Measurements from ENCODE around the gene GKAP1. TPM values are rescaled to one million over a fixed set of nuclear protein-coding genes. Genes with fewer than 3 reads are reported as not detected.

GKAP1 gene
- total RNA-seq, 1 donor from 2014 or later, result 22.9 TPM

- Mint-ChIP-seq H3K36me3 (ENCODE audit: insufficient read depth) (no peaks in the 10 kb centered on the region), H3K27ac (no peak overlapping the region), H3K4me3 (ENCODE audit: low read depth) (no peak overlapping the region), H3K9me3 (ENCODE audit: low read depth) (peaks cover 11% of the 10 kb centered on the region), H3K27me3 (no peaks in the 10 kb centered on the region), H3K4me1 (ENCODE audit: low read depth) (no peaks in the 10 kb centered on the region)
- DNase-seq (ENCODE audit: low spot score, unreplicated experiment), result no peak
- TF ChIP-seq, protein P1, sequence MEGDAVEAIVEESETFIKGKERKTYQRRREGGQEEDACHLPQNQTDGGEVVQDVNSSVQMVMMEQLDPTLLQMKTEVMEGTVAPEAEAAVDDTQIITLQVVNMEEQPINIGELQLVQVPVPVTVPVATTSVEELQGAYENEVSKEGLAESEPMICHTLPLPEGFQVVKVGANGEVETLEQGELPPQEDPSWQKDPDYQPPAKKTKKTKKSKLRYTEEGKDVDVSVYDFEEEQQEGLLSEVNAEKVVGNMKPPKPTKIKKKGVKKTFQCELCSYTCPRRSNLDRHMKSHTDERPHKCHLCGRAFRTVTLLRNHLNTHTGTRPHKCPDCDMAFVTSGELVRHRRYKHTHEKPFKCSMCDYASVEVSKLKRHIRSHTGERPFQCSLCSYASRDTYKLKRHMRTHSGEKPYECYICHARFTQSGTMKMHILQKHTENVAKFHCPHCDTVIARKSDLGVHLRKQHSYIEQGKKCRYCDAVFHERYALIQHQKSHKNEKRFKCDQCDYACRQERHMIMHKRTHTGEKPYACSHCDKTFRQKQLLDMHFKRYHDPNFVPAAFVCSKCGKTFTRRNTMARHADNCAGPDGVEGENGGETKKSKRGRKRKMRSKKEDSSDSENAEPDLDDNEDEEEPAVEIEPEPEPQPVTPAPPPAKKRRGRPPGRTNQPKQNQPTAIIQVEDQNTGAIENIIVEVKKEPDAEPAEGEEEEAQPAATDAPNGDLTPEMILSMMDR (IDR thresholded peaks at IDR 0.05; ENCODE audit: unreplicated experiment), result no peak
Observed at GRCh38 chr9:83715794-83716193, 101.8 kb downstream of the GKAP1 start.

DNA sequence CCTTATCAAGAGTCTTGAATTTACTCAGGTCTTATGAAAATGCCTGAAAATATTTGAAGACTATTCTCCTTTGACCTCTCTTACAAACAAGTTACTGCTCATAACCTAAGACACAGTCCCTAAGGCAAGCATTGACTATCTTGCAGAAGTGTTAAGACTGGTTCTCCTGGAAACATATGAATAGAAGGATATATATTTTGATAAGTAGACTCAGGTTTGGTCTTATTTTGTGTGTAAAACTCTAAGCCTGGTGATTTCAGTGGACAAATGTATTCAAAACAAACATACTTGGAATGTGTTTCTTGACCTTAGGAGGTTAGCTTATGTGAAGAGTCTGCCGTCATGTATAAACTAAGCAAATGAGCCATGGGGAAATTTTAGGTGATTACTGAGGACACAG, 102.3 kb downstream of the GKAP1 start:
- Mint-ChIP-seq H3K36me3 (ENCODE audit: insufficient read depth) (no peaks in the 10 kb centered on the region), H3K27ac (no peak overlapping the region), H3K9me3 (ENCODE audit: low read depth) (peaks cover 11% of the 10 kb centered on the region), H3K4me3 (ENCODE audit: low read depth) (no peak overlapping the region), H3K4me1 (ENCODE audit: low read depth) (no peaks in the 10 kb centered on the region), H3K27me3 (no peaks in the 10 kb centered on the region)
- no peak for DNase-seq (ENCODE audit: low spot score, unreplicated experiment)
- TF ChIP-seq, protein P1 (IDR thresholded peaks at IDR 0.05; ENCODE audit: unreplicated experiment), result no peak

GRCh38 chr9:83714329-83714728, 103.2 kb downstream of the GKAP1 start:
- Mint-ChIP-seq H3K4me1 (ENCODE audit: low read depth) (no peaks in the 10 kb centered on the region), H3K27ac (no peak overlapping the region), H3K9me3 (ENCODE audit: low read depth) (peaks cover 11% of the 10 kb centered on the region), H3K36me3 (ENCODE audit: insufficient read depth) (no peaks in the 10 kb centered on the region), H3K27me3 (no peaks in the 10 kb centered on the region), H3K4me3 (ENCODE audit: low read depth) (no peak overlapping the region)
- DNase-seq (ENCODE audit: low spot score, unreplicated experiment), result no peak
- TF ChIP-seq, protein P1 (IDR thresholded peaks at IDR 0.05; ENCODE audit: unreplicated experiment), result peak; percentile 30

DNA sequence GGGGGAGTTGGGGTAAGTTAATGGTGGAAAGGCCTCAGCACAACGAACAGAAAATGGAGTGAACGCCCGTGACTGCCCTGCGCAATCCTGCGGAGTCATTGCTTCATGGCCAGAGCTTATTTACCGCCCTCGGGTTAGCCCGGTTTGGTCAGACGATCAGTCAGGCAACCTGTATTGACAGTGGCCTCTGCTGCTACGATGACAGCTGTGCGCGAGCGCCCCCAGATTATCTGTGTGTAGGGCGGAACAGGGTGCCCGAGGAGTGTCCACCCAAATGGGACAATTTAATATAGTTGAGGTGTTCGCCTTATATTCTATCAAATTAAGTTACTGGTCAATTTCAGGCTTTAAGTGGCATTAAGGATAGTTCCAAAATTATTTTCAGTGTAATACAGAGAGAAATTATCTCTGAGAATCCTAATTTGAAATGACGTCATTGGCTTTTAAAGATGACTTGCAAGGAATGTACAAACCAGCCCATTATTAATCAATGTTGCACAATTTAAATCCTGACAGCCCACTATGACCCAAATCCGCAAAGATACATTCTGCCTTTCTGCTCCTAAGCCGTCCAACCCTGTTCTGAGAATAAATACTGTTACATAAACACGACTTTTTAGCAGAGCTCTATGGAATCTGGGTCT, 108.9 kb downstream of the GKAP1 start:
- H3K4me3 Mint-ChIP-seq (ENCODE audit: low read depth), result peak overlapping the region; percentile 94
- H3K27ac Mint-ChIP-seq, result peak overlapping the region; percentile 99
- DNase-seq (ENCODE audit: low spot score, unreplicated experiment), result peak; percentile 32
- H3K4me1 Mint-ChIP-seq (ENCODE audit: low read depth), result peaks cover 11% of the 10 kb centered on the region
- TF ChIP-seq, protein P1 (IDR thresholded peaks at IDR 0.05; ENCODE audit: unreplicated experiment), result peak; percentile 44
- H3K36me3 Mint-ChIP-seq (ENCODE audit: insufficient read depth), result peaks cover 6% of the 10 kb centered on the region
- H3K9me3 Mint-ChIP-seq (ENCODE audit: low read depth), result peaks cover 4% of the 10 kb centered on the region
- H3K27me3 Mint-ChIP-seq, result no peaks in the 10 kb centered on the region

DNA sequence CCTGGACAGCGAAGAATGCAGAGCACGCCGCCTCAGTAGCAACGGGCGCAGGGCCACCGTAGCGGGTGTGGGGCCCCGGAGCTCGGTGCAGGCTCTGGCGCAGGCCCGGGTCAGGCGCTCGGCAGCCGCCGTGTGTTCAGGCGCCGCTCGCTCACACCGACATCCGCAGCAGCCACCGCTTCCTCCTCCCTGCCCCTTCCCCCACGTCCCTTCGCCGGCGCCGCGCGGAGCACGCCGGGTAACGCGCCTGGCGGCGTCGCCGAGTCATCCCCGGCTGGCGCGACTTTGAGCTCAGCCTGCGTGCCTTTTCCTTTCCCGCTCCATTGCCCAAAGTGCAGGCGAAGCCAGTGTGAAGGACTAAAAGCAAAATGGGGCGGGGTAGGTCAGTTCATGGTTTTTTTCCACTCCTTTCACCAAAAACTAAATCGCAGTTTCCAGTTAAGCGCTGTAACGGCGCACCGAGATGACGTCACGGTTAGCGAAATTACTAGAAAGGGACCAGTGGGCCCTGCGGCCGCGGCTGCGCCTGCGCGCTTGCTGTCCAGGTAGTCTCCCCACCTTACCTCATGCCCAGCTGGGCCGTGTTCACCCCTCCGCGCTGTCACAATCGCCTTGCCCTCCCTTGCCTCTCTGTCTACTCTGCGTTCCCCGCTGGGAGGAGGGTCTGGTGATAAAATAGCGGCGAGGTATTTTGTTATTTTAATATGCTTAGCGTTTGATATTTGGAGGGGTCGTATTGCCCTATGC, 109.6 kb downstream of the GKAP1 start, which contains the start of gene UBQLN1:
UBQLN1 (minus strand) TSS at position 191 of the 747 bp plus-strand sequence. CDS start 279 bp downstream, outside the sequence.
- TF ChIP-seq, protein P1 (IDR thresholded peaks at IDR 0.05; ENCODE audit: unreplicated experiment), result no peak
- Mint-ChIP-seq H3K9me3 (ENCODE audit: low read depth) (peaks cover 4% of the 10 kb centered on the region), H3K27me3 (no peaks in the 10 kb centered on the region), H3K4me3 (ENCODE audit: low read depth) (peak within 1 kb of the TSS; percentile 94), H3K4me1 (ENCODE audit: low read depth) (peaks cover 11% of the 10 kb centered on the region), H3K36me3 (ENCODE audit: insufficient read depth) (peaks cover 6% of the 10 kb centered on the region), H3K27ac (peak within 1 kb of the TSS; percentile 99)
- DNase-seq (ENCODE audit: low spot score, unreplicated experiment), result peak; percentile 84
